HG03439 (cell line): ENCODE results near the gene ZFY.
A peak's percentile ranks its signal among the peaks of the same experiment; 100 is the strongest.

Experiments
- ATAC-seq: cut with Tn5 transposase; IDR thresholded peaks from one replicate; pipeline ENCODE4 v1.9.1; 2021; ENCODE audit warnings: mild to moderate bottlenecking, moderate library complexity; ENCODE audit not compliant: unreplicated experiment

ZFY gene

GRCh38 chrY:2934861-2935715 is at the start of gene ZFY:
Gene ZFY, plus strand, starts transcription at chrY:2935381. Its CDS starts 18,556 bp downstream, at chrY:2953937.
- ATAC-seq, result peak; percentile 40

- no peak for ATAC-seq
Measured at GRCh38 chrY:2885880-2886279, 49.3 kb upstream of the ZFY start.

- ATAC-seq, result no peak
Measured at GRCh38 chrY:2887386-2887785, 47.8 kb upstream of the ZFY start.

GRCh38 chrY:2887955-2888354 is 47.2 kb upstream of the ZFY start:
- ATAC-seq, result peak; percentile 88

- no peak for ATAC-seq
Measured at GRCh38 chrY:2893471-2893870, 41.7 kb upstream of the ZFY start.

GRCh38 chrY:2896050-2896449 is 39.1 kb upstream of the ZFY start:
- ATAC-seq, result no peak

- no peak for ATAC-seq
Measured at GRCh38 chrY:2907356-2907755, 27.8 kb upstream of the ZFY start.

GRCh38 chrY:2913066-2913815 is 21.9 kb upstream of the ZFY start:
- peak; percentile 79 for ATAC-seq

- ATAC-seq, result no peak
Measured at GRCh38 chrY:2934078-2934477, 1.1 kb upstream of the ZFY start.

GRCh38 chrY:2935716-2936435 is 695 bp downstream of the ZFY start:
- peak; percentile 79 for ATAC-seq

- ATAC-seq, result no peak
Measured at GRCh38 chrY:2936436-2936750, 1.2 kb downstream of the ZFY start.

GRCh38 chrY:2937149-2937548 is 2.0 kb downstream of the ZFY start:
- ATAC-seq, result no peak

GRCh38 chrY:2949590-2950252 is 14.5 kb downstream of the ZFY start:
- peak; percentile 75 for ATAC-seq

- no peak for ATAC-seq
Measured at GRCh38 chrY:2950655-2951054, 15.5 kb downstream of the ZFY start.

- no peak for ATAC-seq
Measured at GRCh38 chrY:2952912-2953311, 17.7 kb downstream of the ZFY start.

GRCh38 chrY:2954735-2955134 is 19.6 kb downstream of the ZFY start:
- no peak for ATAC-seq

- ATAC-seq, result no peak
Measured at GRCh38 chrY:2955561-2955960, 20.4 kb downstream of the ZFY start.

- ATAC-seq, result no peak
Measured at GRCh38 chrY:2962061-2962460, 26.9 kb downstream of the ZFY start.

- ATAC-seq, result no peak
Measured at GRCh38 chrY:2964814-2965213, 29.6 kb downstream of the ZFY start.

- no peak for ATAC-seq
Measured at GRCh38 chrY:2965629-2966028, 30.4 kb downstream of the ZFY start.

GRCh38 chrY:2969561-2969960 is 34.4 kb downstream of the ZFY start:
- no peak for ATAC-seq
